BE2C (cell line): Measurements from ENCODE around the gene CFAP92.

ENCODE experiments used
- DNase-seq: peaks from one replicate; pipeline ENCODE4 v3.0.0-alpha.2; 2020
- H3K27me3 ChIP-seq: fragments of 250-450 bp; sonication (Bioruptor Pico); 2 replicates; pipeline ENCODE4 v1.5.1; 2020; ENCODE audit warnings: mild to moderate bottlenecking
- H3K36me3 ChIP-seq: fragments of 250-450 bp; sonication (Bioruptor Pico); 2 replicates; pipeline ENCODE4 v1.5.1; 2020; ENCODE audit warnings: mild to moderate bottlenecking
- H3K4me1 ChIP-seq: fragments of 250-450 bp; sonication (Bioruptor Pico); 2 replicates; pipeline ENCODE4 v1.5.1; 2020
- H3K4me3 ChIP-seq: 2 replicates; pipeline ENCODE4 v1.5.1; 2011; ENCODE audit warnings: low read depth, low read length
- H3K9me3 ChIP-seq: fragments of 250-450 bp; sonication (Bioruptor Pico); 2 replicates; pipeline ENCODE4 v1.5.1; 2020
- TF ChIP-seq, protein P1 (sequence below): IDR thresholded peaks from 2 replicates; pipeline ENCODE4 v1.5.1; 2012; ENCODE audit warnings: mild to moderate bottlenecking, low read depth, low read length

Gene CFAP92

DNA sequence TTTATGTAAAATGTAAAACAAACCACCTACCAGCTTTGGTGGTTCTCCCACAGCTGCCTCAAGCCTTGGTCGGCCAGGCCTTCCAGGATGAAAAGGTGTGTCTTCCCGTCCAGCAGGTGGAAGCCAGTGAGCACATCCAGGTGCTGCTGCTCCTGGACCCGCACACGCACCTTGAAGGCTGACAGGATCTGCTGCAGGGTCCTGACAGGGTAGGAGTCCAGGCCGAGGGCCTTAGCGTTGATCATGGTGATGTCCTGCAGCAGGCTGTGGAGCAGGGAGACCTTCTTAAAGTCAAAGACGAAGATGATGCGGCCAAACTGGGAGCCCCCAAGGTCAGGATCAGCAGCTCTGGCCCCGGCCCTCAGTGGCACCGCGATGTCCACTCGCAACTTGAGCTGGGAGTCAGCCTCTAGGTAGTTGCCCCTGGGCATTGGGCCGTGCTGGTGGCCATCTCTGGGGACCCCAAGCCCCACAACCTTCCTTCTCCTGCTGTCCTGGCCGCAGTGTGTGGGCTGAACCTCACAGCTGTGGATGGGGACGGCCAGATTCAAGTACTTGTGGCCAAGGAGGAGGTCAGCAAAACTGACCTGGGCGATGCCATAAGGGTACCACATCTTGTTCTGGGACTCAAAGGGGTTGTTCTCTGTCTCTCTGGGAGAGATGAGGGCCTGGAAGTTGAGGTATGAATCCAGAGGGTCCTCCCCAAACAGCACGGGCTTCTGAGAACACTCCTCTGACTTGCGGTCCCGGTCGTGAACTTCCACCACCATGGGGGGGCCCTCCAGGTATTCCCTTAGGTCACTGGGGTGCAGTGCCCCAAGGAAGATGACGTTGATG, 48.6 kb downstream of the CFAP92 start:
- TF ChIP-seq, protein P1, sequence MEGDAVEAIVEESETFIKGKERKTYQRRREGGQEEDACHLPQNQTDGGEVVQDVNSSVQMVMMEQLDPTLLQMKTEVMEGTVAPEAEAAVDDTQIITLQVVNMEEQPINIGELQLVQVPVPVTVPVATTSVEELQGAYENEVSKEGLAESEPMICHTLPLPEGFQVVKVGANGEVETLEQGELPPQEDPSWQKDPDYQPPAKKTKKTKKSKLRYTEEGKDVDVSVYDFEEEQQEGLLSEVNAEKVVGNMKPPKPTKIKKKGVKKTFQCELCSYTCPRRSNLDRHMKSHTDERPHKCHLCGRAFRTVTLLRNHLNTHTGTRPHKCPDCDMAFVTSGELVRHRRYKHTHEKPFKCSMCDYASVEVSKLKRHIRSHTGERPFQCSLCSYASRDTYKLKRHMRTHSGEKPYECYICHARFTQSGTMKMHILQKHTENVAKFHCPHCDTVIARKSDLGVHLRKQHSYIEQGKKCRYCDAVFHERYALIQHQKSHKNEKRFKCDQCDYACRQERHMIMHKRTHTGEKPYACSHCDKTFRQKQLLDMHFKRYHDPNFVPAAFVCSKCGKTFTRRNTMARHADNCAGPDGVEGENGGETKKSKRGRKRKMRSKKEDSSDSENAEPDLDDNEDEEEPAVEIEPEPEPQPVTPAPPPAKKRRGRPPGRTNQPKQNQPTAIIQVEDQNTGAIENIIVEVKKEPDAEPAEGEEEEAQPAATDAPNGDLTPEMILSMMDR: no peak
- H3K36me3 ChIP-seq: no peaks in the 10 kb centered on the region
- no peak overlapping the region for H3K4me3 ChIP-seq
- peaks cover 2% of the 10 kb centered on the region; the same call in 1 of the 2 replicates for H3K27me3 ChIP-seq
- no peaks in the 10 kb centered on the region for H3K4me1 ChIP-seq
- H3K9me3 ChIP-seq: no peaks in the 10 kb centered on the region
- no peak for DNase-seq

DNA sequence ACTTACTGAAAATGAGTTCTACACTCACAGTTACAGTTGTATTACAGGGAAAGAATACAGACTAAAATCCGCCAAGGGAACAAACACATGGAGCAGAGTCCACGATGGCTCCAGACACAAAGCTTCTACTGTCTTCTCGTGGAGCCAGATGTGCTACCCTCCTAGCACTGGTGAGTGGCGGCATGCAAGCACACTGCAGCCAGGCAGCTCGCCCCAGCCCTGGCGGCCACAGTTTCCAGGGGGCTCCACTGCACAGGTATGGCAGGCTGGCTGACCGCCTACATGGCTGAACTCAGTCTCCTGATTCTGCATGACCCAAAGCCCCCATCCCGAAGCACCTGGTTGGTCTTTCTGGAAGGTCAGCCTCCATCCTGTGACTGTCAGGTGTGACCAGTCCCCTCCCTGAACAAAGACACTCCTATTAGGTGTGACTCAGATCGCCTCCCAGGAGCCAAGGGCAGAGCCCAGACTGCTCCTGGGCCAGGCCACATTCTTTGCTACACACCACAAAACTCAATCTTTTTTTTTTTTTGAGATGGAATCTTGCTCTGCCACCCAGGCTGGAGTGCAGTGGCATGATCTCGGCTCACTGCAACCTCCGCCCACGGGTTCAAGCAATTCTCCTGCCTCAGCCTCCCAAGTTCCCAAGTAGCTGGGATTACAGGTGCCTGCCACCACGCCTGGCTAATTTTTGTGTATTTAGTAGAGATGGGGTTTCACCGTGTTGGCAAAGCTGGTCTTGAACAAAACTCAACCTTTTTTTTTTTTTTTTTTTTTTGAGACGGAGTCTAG, 51.5 kb downstream of the CFAP92 start:
- H3K4me3 ChIP-seq: no peak overlapping the region
- no peaks in the 10 kb centered on the region for H3K4me1 ChIP-seq
- TF ChIP-seq, protein P1: no peak
- H3K27me3 ChIP-seq: peaks cover 6% of the 10 kb centered on the region
- no peak for DNase-seq
- no peaks in the 10 kb centered on the region for H3K9me3 ChIP-seq
- H3K36me3 ChIP-seq: no peaks in the 10 kb centered on the region

DNA sequence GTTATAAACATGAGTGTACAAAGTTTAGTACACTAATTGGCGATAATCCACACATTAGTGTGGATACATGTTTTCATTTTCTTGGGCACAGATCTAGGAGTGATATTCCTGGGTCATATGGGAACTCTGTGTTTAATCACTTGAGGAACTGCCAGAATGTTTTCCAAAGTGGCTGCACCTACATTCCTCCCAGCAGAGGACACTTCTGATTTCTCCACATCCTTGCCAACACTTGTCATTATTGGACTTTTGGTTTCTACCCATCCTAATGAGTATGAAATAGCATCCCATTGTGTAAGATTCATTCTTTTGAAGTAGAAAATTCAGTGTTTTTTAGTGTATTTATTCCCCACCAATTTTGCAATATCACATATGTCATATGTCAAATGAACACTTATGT, 53.6 kb downstream of the CFAP92 start:
- peaks cover 14% of the 10 kb centered on the region for H3K27me3 ChIP-seq
- H3K36me3 ChIP-seq: no peaks in the 10 kb centered on the region
- TF ChIP-seq, protein P1: no peak
- no peak for DNase-seq
- H3K9me3 ChIP-seq: no peaks in the 10 kb centered on the region
- no peak overlapping the region for H3K4me3 ChIP-seq
- no peaks in the 10 kb centered on the region for H3K4me1 ChIP-seq

DNA sequence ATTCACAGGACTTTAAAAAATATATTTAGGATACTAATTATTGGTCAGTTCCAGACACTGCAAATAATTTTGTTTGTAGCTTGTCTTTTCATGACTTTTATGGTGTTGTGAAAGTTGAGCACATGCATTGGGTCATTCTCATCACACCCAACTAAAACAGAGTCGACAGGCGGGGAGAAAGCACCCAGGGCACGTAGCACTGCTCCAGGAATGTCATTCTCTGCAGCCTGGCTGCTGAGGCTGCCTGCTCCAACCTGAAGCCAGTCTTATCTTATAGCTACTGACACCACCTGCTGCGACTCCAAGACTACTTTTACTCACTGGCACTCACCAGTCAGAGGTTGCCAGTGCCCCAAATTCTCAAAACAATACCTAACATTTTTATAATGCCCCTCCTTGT, 57.5 kb downstream of the CFAP92 start:
- Histone ChIP-seq H3K27me3 (peaks cover 41% of the 10 kb centered on the region), H3K9me3 (no peaks in the 10 kb centered on the region)
- TF ChIP-seq, protein P1: no peak

DNA sequence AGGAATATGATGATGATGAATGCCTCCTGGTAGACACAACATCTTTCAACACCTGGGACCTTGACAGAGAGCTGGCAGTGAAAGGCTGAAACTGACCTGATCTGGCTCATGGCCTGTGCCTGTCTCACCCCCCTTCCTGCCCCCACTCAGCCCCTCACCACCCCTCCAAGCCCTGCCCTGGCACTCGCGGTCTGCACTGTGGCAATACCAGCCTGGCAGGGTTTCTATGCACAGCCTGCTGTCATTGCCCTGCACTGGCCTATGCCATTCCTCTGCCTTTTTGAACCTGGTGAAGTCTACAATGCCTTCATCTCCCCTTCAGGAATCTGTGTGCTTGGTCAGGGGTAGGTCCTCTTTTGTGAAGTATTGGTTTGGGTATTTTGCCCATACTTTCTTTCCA, 58.0 kb downstream of the CFAP92 start:
- TF ChIP-seq, protein P1: no peak
- Histone ChIP-seq H3K9me3 (no peaks in the 10 kb centered on the region; the same call in 1 of the 2 replicates), H3K36me3 (no peaks in the 10 kb centered on the region), H3K4me3 (no peak overlapping the region), H3K27me3 (peaks cover 41% of the 10 kb centered on the region), H3K4me1 (no peaks in the 10 kb centered on the region)
- no peak for DNase-seq

More for the DNA sequence above, 57.5 kb downstream of the CFAP92 start:
- Histone ChIP-seq H3K4me1 (no peaks in the 10 kb centered on the region), H3K36me3 (no peaks in the 10 kb centered on the region), H3K4me3 (no peak overlapping the region)
- no peak for DNase-seq

DNA sequence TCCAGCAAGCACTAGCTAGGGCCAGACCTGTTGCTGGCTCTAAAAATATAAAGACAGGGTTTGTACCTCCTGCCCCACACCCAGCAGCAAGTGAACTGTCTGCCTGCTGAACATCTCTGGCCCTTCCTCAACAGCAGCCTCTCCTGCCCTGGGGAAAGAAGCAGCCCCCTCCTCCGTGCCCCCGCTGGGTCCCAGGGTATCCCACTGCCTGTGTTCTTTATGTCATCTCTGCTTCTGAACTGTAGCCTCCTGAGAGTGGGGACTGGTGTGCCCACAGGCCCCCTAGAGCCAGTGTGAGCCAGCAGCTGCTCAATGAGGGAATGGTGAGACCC, 60.0 kb downstream of the CFAP92 start:
- H3K4me3 ChIP-seq: no peak overlapping the region
- DNase-seq: no peak
- peaks cover 38% of the 10 kb centered on the region for H3K27me3 ChIP-seq
- TF ChIP-seq, protein P1: no peak
- no peaks in the 10 kb centered on the region for H3K4me1 ChIP-seq
- no peaks in the 10 kb centered on the region for H3K36me3 ChIP-seq
- no peaks in the 10 kb centered on the region; the same call in 1 of the 2 replicates for H3K9me3 ChIP-seq
